ENCODE data around the gene NBPF1.
"Not testable (repeated sequence)": the region's sequence is repeated elsewhere in the genome, so short reads cannot be mapped to it uniquely, and the experiment has no call there.

DNA sequence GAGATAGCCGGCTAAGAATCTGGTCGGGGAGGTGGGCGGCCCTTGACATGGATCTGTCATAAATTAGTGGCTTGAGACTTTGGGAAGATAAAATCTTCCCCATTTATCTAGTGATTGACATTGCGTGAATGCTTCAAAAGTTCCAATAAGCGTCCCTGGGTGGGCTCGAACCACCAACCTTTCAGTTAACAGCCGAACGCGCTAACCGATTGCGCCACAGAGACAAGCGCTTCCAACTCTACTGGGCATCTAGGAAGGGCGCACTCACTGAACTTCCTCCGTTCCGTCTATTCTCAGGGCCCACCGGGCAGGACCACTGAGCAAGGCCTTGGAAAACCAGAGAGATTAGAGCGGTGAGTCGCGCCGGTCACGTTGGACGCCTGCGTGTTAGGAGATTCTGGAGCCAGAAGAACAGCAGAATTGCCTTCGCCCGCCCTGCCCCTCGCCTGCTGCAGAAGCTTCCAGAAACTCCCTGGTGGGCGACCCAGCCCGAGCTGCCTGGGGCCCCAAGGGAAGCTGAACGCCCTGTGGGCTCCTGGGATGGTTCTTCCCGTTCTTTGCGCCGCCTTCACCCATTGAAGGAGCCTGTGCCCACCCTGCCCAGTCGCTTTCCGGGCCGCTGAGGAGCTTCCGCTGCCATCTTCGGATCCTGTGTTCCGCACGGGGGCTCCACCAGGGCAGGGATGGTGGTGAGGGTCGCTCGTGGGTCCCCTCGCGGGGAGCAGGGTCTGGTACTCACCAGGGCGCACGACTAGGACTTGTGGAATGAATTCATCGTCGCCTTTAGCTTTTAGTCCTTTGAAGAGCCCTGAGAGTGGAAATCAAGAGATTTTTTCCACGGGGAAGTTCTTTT is 92.7 kb downstream of the NBPF1 start:
- TF ChIP-seq, protein P1, sequence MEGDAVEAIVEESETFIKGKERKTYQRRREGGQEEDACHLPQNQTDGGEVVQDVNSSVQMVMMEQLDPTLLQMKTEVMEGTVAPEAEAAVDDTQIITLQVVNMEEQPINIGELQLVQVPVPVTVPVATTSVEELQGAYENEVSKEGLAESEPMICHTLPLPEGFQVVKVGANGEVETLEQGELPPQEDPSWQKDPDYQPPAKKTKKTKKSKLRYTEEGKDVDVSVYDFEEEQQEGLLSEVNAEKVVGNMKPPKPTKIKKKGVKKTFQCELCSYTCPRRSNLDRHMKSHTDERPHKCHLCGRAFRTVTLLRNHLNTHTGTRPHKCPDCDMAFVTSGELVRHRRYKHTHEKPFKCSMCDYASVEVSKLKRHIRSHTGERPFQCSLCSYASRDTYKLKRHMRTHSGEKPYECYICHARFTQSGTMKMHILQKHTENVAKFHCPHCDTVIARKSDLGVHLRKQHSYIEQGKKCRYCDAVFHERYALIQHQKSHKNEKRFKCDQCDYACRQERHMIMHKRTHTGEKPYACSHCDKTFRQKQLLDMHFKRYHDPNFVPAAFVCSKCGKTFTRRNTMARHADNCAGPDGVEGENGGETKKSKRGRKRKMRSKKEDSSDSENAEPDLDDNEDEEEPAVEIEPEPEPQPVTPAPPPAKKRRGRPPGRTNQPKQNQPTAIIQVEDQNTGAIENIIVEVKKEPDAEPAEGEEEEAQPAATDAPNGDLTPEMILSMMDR (IDR thresholded peaks at IDR 0.05) = not testable (repeated sequence)
- not testable (repeated sequence) for TF ChIP-seq POLR2A (IDR thresholded peaks at IDR 0.05)
